Eye (tissue), 1 donor: Measurements from ENCODE around the gene WDR18.

Experiments used
- DNase-seq: peaks from one replicate; pipeline ENCODE4 v3.0.0-alpha.2; 2015

The WDR18 gene

GRCh38 chr19:964761-965694 is 19.1 kb upstream of the WDR18 start:
- no peak for DNase-seq

DNA sequence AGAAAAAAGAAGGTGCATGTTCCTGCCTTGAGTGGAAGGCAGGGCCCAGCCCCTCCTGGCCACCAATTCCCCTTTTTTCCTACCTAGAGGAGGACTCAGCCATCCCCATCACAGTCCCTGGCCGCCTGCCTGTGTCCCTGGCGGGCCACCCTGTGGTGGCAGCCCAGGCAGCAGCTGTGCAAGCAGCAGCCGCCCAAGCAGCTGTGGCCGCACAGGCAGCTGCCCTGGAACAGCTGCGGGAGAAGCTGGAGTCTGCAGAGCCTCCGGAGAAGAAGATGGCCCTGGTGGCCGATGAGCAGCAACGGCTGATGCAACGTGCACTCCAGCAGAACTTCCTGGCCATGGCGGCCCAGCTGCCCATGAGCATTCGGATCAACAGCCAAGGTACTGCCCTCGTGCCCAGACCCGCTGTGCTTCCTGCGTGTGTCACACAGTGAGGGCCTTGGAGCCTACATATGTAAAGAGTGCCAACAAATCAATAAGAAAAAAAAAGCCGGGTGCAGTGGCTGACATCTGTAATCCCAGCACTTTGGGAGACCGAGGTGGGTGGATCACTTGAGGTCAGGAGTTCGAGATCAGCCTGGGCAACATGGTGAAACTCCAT is 17.6 kb upstream of the WDR18 start:
- DNase-seq, result no peak

DNA sequence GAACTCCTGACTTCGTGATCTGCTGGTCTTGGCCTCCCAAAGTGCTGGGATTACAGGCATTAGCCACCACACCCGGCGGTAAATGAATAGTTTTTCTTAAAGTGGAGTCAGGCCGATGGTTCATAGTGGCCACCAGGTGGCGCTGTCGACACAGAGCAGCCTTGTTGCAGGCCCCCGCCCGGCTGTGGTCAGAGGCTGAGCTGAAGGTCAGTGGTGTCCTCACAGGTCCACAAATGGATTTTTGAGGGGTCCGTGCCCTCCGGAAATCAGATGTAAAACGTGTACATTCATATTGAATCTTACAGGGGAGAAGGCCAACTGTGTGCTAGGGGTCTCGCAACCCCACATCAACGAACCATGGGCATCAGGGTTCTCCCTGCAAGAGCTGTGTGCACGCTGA is 13.4 kb upstream of the WDR18 start:
- DNase-seq, result no peak

GRCh38 chr19:971795-972194 is 12.3 kb upstream of the WDR18 start:
- no peak for DNase-seq

- no peak for DNase-seq
Measured at GRCh38 chr19:972281-972680, 11.9 kb upstream of the WDR18 start.

GRCh38 chr19:973726-974563 is 10.2 kb upstream of the WDR18 start:
- DNase-seq, result no peak

DNA sequence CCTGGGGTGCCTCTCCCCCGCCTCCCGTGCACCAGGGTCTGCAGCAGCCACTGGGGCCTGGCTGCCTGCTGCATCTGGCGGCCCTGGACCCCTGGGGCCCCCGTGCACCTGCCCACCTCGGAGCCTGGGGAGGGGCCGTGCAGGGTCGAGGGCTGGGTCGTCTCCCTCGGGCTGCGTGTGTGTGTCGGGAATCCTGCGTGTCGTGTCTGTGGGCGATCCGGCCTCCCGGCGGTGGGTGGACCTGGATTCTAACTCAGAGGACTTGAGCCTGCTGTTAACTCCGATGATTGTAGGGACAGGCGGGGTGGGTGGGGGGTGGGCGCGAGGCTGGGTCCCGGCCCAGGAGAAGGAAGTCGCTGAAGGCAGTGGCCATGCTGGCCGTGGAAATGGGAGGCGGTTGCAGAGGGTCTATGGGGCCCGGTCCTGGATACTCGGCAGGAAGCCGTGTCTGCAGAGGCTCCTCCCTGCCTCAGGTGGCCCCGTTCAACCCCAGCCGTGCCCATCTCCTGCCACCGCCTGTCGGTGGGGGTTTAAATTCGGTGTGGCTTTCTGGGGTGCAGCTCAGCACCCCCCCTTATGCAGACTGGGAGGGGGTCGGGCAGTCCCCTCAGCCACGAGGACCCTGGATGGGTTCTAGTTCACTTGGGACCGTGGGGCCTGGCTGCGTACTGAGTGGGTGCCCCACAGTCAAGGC is 9.4 kb upstream of the WDR18 start:
- DNase-seq, result no peak

DNA sequence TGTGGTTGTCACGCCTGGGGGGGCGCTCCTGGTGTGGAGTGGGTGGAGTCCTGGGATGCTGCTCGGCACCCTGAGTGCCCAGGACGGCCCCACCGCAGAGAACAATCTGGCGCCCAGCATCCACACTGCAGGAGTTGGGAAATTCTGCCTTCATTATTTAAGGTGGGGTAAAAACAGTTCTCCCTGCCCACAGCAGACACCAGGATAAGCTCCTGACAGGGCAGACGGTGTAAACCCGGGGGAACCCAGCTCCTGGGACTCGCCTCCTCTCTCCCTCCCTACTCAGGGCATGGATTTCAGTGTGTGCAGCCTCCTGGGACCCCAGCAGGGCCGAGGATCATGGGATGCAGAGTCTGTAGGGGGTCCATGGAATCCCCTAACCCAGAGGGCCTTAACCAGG is 7.7 kb upstream of the WDR18 start:
- DNase-seq, result no peak

DNA sequence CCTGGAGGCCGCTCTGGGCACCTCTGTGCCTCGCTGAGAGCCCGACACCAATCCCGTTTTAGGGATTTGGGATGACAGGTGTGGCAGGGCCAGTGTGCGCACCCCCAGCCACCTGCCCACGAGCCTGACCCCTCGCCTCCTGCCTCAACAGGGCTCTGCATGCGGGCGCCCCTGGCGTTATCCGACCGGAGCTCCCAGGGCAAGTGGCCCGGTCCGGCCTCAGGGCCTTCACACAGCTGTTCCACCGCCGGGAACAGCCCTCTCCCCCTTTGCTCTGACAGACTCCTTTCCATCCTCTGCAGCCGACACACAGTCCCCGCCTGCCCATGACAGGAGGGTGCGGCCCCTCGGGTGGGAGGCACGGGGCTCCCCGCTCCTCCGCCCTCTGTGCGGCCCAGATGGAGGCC is 7.1 kb upstream of the WDR18 start:
- DNase-seq, result no peak

- no peak for DNase-seq
Measured at GRCh38 chr19:979318-979741, 4.8 kb upstream of the WDR18 start.

GRCh38 chr19:980133-980998 is 3.8 kb upstream of the WDR18 start:
- peak; percentile 70 for DNase-seq

GRCh38 chr19:982567-983170 is 1.5 kb upstream of the WDR18 start:
- DNase-seq, result peak; percentile 89

DNA sequence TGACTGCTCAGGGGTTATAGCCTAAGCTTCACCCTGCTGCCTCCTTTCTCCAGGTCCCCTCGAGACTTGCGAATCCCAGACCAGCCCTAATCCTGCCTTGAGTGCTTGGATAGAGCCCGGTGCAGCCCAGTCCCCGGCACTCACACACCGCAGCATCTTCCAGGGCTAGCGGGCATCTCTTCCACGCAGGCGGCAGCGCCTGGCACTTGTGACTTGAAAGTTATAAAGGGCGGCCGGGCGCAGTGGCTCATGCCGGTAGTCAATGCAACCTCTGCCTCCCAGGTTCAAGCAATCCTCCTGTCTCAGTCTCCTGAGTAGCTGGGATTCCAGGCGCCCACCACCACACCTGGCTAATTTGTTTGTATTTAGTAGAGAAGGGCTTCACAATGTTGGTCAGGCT is 1.9 kb downstream of the WDR18 start:
- no peak for DNase-seq

GRCh38 chr19:988081-988480 is 3.9 kb downstream of the WDR18 start:
- no peak for DNase-seq

- no peak for DNase-seq
Measured at GRCh38 chr19:988510-988909, 4.4 kb downstream of the WDR18 start.

DNA sequence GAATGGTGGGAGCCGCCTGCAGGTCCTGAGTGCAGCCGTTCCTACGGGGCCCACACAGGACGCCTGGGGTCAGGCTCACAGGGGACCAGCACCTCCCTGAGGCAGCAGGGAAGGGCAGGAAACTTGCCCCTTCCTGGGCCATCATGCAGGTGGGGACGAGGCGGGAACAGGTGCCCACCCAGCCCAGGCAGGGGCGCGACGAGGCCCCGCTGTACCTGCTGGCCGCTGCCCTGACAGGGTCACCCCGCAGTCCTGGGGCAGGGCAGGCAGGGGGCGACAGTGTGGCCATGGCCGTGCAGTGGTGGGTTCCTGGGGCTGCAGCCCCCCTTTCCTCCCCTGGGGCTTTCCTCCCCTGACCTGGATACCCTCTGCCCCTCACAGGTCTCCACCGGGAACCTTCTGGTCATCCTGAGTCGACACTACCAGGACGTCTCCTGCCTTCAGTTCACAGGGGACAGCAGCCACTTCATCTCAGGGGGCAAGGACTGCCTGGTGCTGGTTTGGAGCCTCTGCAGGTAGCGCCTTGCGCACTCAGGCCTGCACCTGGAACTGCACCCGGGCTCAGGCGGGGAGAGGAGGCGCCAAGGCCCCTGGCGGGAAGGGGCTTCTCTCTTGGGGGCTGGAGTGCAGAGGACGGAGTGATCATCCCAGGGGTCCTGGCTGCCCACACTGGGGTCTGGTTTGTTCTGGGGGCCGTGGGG is 5.4 kb downstream of the WDR18 start:
- no peak for DNase-seq

DNA sequence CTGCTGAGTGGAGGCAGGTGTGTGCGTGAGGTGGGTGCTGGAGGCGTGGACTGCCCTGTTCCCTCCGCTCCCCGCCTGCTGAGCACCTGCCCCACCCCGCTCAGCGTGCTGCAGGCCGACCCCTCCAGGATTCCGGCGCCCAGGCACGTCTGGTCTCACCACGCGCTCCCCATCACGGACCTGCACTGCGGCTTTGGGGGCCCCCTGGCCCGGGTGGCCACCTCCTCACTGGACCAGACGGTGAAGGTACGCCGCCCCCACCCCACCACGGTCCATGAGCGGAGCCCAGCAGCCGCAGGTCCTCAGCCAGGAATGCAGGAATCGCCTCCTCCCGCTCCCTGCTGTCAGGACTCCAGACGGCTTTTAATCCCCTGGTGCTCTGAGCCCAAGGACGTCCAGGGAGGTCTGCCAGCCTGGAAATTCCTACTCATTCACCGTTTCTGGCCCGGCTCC is 6.0 kb downstream of the WDR18 start:
- DNase-seq, result no peak

DNA sequence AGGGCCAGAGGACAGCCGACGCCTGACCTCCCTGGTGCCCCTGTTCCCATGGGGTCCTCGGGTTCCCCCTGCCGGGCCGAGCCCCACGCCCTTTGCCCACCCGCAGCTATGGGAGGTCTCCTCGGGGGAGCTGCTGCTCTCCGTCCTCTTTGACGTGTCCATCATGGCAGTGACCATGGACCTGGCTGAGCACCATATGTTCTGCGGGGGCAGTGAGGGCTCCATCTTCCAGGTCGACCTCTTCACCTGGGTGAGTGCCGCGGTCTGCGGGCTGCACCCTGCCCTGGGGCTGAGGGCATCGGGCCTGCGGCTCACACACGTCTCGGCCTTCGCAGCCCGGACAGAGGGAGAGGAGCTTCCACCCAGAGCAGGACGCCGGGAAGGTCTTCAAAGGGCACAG is 6.6 kb downstream of the WDR18 start:
- no peak for DNase-seq

DNA sequence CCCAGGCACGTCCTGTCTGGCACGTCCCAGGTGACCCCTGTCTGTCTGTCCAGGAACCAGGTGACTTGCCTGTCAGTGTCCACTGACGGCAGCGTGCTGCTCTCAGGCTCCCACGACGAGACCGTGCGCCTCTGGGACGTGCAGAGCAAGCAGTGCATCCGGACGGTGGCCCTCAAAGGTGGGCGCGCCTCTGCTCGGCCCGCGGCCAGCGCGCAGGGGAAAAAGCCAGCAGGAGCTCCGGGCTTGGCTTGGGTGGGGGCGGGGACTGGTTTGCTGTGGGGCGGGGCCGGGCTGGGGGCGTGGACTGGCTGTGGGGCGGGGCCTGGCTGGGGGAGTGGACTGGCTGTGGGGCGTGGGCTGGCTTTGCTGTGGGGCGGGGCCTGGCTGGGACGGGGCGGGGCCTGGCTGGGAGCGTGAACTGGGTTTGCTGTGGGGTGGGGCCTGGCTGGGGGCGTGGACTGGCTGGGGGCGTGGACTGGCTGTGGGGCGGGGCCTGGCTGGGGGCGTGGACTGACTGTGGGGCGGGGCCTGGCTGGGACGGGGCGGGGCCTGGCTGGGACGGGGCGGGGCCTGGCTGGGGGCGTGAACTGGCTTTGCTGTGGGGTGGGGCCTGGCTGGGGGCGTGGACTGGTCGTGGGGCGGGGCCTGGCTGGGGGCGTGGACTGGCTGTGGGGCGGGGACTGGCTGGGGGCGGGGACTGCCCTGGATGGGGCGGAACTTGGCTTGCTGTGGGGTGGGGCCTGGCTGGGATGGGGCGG is 7.2 kb downstream of the WDR18 start:
- DNase-seq, result no peak
